Sigmoid colon (tissue), 4 donors: ENCODE data around the gene ARHGAP35.

ENCODE experiments used
- CTCF ChIP-seq, 4 experiments: fragments of 450-650 bp in 3 of 4; fragments of 200-600 bp in 1 of 4; IDR thresholded peaks; one replicate each; pipeline ENCODE4 v1.5.1; 2016 to 2019; ENCODE audit warnings: antibody characterized with exemption in 4 of 4, mild to moderate bottlenecking in 3 of 4, moderate library complexity in 2 of 4
- EP300 ChIP-seq, 4 donors: sonication (generic); formaldehyde crosslinking; IDR thresholded peaks; one replicate each; pipeline ENCODE4 v1.6.1; 2017; ENCODE audit warnings: antibody characterized with exemption in 4 of 4
- POLR2A ChIP-seq, 2 donors: fragments of 450-650 bp; IDR thresholded peaks; one replicate each; pipeline ENCODE4 v1.6.1; 2016; ENCODE audit warnings: antibody characterized with exemption in 2 of 2, mild to moderate bottlenecking in 2 of 2, moderate library complexity in 2 of 2
- POLR2AphosphoS5 ChIP-seq, 4 donors: sonication (generic); formaldehyde crosslinking; IDR thresholded peaks; one replicate each; pipeline ENCODE4 v1.6.1; 2017; ENCODE audit warnings: antibody characterized with exemption in 4 of 4

GRCh38 chr19:46863818-46864629 lies 3.2 kb downstream of the ARHGAP35 start:
- no peak for TF ChIP-seq CTCF (IDR thresholded peaks at IDR 0.05)
- TF ChIP-seq EP300 (IDR thresholded peaks at IDR 0.05), result no peak
- no peak for TF ChIP-seq POLR2A (IDR thresholded peaks at IDR 0.05)
- no peak for TF ChIP-seq POLR2AphosphoS5 (IDR thresholded peaks at IDR 0.05)
